Liver (tissue), 9 donors: Measurements from ENCODE around the gene NTN5. TPM values are rescaled to one million over a fixed set of nuclear protein-coding genes. Genes with fewer than 3 reads are reported as not detected.

Source experiments
- DNase-seq: peaks from one replicate; pipeline ENCODE4 v3.0.0-alpha.2; 2017; ENCODE audit warnings: low spot score
- H3K27ac ChIP-seq, 2 donors: one replicate each; pipeline ENCODE4 v1.7.0; 2013; ENCODE audit warnings: inconsistent platforms in 2 of 2, low read length in 2 of 2, control low read depth in 1 of 2, low read depth in 1 of 2, mild to moderate bottlenecking in 1 of 2
- H3K27me3 ChIP-seq, 4 donors: one replicate each; pipeline versions ENCODE4 v1.6.1 to v1.7.0; 2013; ENCODE audit warnings: low read length in 3 of 4, inconsistent platforms in 1 of 4, mild to moderate bottlenecking in 1 of 4, moderate library complexity in 1 of 4; ENCODE audit not compliant: control insufficient read depth in 4 of 4, insufficient read depth in 4 of 4
- H3K36me3 ChIP-seq, 4 donors: one replicate each; pipeline versions ENCODE4 v1.6.1 to v1.7.0; 2013; ENCODE audit warnings: low read length in 3 of 4, mild to moderate bottlenecking in 3 of 4, low read depth in 1 of 4, moderate library complexity in 1 of 4; ENCODE audit not compliant: control insufficient read depth in 4 of 4, insufficient read depth in 3 of 4
- H3K4me1 ChIP-seq, 4 donors: one replicate each; pipeline versions ENCODE4 v1.6.1 to v1.7.0; 2013; ENCODE audit warnings: low read length in 3 of 4, mild to moderate bottlenecking in 3 of 4, moderate library complexity in 1 of 4; ENCODE audit not compliant: control insufficient read depth in 4 of 4, insufficient read depth in 4 of 4
- H3K4me3 ChIP-seq, 3 donors: one replicate each; pipeline versions ENCODE4 v1.6.1 to v1.7.0; 2013; ENCODE audit warnings: low read length in 3 of 3, control low read depth in 1 of 3, low read depth in 1 of 3, mild to moderate bottlenecking in 1 of 3
- H3K9ac ChIP-seq, 2 donors: one replicate each; pipeline ENCODE4 v1.7.0; 2013; ENCODE audit warnings: low read length in 2 of 2, mild to moderate bottlenecking in 2 of 2, moderate library complexity in 2 of 2, control low read depth in 1 of 2, low read depth in 1 of 2
- H3K9me3 ChIP-seq, 4 donors: one replicate each; pipeline versions ENCODE4 v1.6.1 to v1.7.0; 2013; ENCODE audit warnings: low read length in 3 of 4; ENCODE audit not compliant: control insufficient read depth in 4 of 4
- EGR1 ChIP-seq, 2 donors: IDR thresholded peaks; 2 replicates each; pipeline ENCODE4 v1.6.1; 2016 to 2018; ENCODE audit warnings: antibody characterized with exemption in 2 of 2, low read depth in 2 of 2
- FOXA1 ChIP-seq: IDR thresholded peaks from 2 replicates; pipeline ENCODE4 v1.6.1; 2016; ENCODE audit warnings: antibody characterized with exemption
- FOXA2 ChIP-seq: IDR thresholded peaks from 2 replicates; pipeline ENCODE4 v1.6.1; 2016; ENCODE audit warnings: antibody characterized with exemption
- GABPA ChIP-seq, 2 donors: IDR thresholded peaks in 1 of 2; conservative IDR thresholded peaks in 1 of 2; 2 replicates each; pipeline ENCODE4 v1.6.1; 2016; ENCODE audit warnings: antibody characterized with exemption in 2 of 2, mild to moderate bottlenecking in 1 of 2, moderate library complexity in 1 of 2
- JUND ChIP-seq, 2 donors: IDR thresholded peaks; 2 replicates each; pipeline ENCODE4 v1.6.1; 2016; ENCODE audit warnings: antibody characterized with exemption in 2 of 2
- NR2F2 ChIP-seq: IDR thresholded peaks from 2 replicates; pipeline ENCODE4 v1.6.1; 2016; ENCODE audit warnings: antibody characterized with exemption
- RAD21 ChIP-seq, 2 donors: IDR thresholded peaks; 2 replicates each; pipeline ENCODE4 v1.6.1; 2016; ENCODE audit warnings: antibody characterized with exemption in 2 of 2, mild to moderate bottlenecking in 2 of 2
- SP1 ChIP-seq: IDR thresholded peaks from 2 replicates; pipeline ENCODE4 v1.6.1; 2018; ENCODE audit warnings: antibody characterized with exemption, mild to moderate bottlenecking
- TAF1 ChIP-seq: conservative IDR thresholded peaks from 2 replicates; pipeline ENCODE4 v1.6.1; 2016; ENCODE audit warnings: antibody characterized with exemption, mild to moderate bottlenecking
- YY1 ChIP-seq: IDR thresholded peaks from 2 replicates; pipeline ENCODE4 v1.6.1; 2016; ENCODE audit warnings: antibody characterized with exemption, mild to moderate bottlenecking
- ZBTB33 ChIP-seq: IDR thresholded peaks from 2 replicates; pipeline ENCODE4 v1.6.1; 2016; ENCODE audit warnings: antibody characterized with exemption
- WGBS: extraction: QIAGEN DNeasy Blood & Tissue Kit; methylation state at CpG from one replicate; pipeline ENCODE4 v1.1.7; 2013; 5-methylcytosine and 5-hydroxymethylcytosine counted together
- polyA plus RNA-seq, 2 donors: library from polyadenylated mRNA; stranded (reverse) in 1 of 2; unstranded in 1 of 2; fragments of 200-250 nt in 1 of 2; fragments of >200 nt in 1 of 2; fragmentation: Nextera tagmentation in 1 of 2; extraction: Ambion mirVana in 1 of 2; gene quantifications; one replicate each; pipeline versions ENCODE4 v1.2.1 to v1.2.3, GENCODE V29; 2013 to 2015
- total RNA-seq, 2 donors: library from RNA; depleted of rRNA; stranded (reverse); fragments of >200 nt; gene quantifications; one replicate each; pipeline ENCODE4 v1.2.3, GENCODE V29; 2014
- TF ChIP-seq, protein P1 (sequence below): IDR thresholded peaks from 2 replicates; pipeline ENCODE4 v1.6.1; 2016; ENCODE audit warnings: antibody characterized with exemption, mild to moderate bottlenecking
- TF ChIP-seq, protein P2 (sequence below): fragments of 150-350 bp; IDR thresholded peaks from 2 replicates; pipeline ENCODE4 v1.5.1; 2017; ENCODE audit warnings: improper control_type of control experiment, low read depth, low read length; ENCODE audit not compliant: missing input control
- TF ChIP-seq, protein P3 (sequence below): IDR thresholded peaks from 2 replicates; pipeline ENCODE4 v1.6.1; 2016; ENCODE audit warnings: antibody characterized with exemption
- donor health status: healthy.
- donor health status: healthy.
- donor health status: healthy.
- donor health status: healthy.
- donor health status: healthy.

The NTN5 gene, protein sequence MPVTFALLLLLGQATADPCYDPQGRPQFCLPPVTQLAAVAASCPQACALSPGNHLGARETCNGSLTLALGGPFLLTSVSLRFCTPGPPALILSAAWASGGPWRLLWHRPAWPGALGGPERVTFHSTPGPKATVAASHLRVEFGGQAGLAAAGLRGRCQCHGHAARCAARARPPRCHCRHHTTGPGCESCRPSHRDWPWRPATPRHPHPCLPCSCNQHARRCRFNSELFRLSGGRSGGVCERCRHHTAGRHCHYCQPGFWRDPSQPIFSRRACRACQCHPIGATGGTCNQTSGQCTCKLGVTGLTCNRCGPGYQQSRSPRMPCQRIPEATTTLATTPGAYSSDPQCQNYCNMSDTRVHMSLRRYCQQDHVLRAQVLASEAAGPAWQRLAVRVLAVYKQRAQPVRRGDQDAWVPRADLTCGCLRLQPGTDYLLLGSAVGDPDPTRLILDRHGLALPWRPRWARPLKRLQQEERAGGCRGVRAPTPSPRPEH
- total RNA-seq (under 1 TPM in 1 of 2 donors, not detected in 1; 0.08 TPM), polyA plus RNA-seq (under 1 TPM in 1 of 2 donors, not detected in 1; 0.09 TPM)

DNA sequence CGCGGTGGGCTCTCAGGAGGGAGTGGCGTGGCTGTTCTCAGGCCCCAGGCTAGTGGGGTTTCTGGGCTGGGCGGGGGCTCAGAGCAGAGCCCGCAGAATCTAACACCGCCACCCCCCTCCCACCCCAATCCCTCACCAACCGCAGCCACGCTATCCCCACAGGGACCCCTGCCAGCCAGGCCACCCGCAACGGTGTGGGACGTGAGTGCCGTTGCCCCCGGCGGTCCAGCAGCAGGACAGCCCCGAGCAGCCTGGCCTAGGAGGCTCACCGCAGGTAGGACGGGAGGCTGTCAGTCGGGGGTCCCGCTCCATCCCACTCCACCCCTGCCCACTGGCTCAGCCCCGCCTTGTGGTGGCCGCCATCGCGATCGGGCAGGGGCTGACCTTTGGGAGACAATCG is at the start of gene NTN5:
NTN5 (minus strand) TSS at position 24 of the 400 bp plus-strand sequence. CDS start 2,031 bp downstream, outside the sequence.
- Histone ChIP-seq H3K27me3 (no peaks in the 10 kb centered on the region), H3K4me3 (no peak within 1 kb of the TSS), H3K4me1 (peaks cover 0 to 3% (median 0%) of the 10 kb centered on the region in 4 donors), H3K9ac (no peak within 1 kb of the TSS), H3K9me3 (no peaks in the 10 kb centered on the region), H3K27ac (no peak within 1 kb of the TSS), H3K36me3 (no peaks in the 10 kb centered on the region)
- TF ChIP-seq JUND (IDR thresholded peaks at IDR 0.05) (no peak), EGR1 (IDR thresholded peaks at IDR 0.05; ENCODE audit: low read depth in 2 of 2) (no peak), TAF1 (no peak)
- TF ChIP-seq, protein P1, sequence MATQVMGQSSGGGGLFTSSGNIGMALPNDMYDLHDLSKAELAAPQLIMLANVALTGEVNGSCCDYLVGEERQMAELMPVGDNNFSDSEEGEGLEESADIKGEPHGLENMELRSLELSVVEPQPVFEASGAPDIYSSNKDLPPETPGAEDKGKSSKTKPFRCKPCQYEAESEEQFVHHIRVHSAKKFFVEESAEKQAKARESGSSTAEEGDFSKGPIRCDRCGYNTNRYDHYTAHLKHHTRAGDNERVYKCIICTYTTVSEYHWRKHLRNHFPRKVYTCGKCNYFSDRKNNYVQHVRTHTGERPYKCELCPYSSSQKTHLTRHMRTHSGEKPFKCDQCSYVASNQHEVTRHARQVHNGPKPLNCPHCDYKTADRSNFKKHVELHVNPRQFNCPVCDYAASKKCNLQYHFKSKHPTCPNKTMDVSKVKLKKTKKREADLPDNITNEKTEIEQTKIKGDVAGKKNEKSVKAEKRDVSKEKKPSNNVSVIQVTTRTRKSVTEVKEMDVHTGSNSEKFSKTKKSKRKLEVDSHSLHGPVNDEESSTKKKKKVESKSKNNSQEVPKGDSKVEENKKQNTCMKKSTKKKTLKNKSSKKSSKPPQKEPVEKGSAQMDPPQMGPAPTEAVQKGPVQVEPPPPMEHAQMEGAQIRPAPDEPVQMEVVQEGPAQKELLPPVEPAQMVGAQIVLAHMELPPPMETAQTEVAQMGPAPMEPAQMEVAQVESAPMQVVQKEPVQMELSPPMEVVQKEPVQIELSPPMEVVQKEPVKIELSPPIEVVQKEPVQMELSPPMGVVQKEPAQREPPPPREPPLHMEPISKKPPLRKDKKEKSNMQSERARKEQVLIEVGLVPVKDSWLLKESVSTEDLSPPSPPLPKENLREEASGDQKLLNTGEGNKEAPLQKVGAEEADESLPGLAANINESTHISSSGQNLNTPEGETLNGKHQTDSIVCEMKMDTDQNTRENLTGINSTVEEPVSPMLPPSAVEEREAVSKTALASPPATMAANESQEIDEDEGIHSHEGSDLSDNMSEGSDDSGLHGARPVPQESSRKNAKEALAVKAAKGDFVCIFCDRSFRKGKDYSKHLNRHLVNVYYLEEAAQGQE = no peak
- WGBS = 83% methylated on average over 25 of the region's 25 CpGs
- no peak for DNase-seq

- Histone ChIP-seq H3K27me3 (no peaks in the 10 kb centered on the region), H3K4me1 (peaks cover 0 to 10% (median 2%) of the 10 kb centered on the region in 4 donors), H3K36me3 (no peaks in the 10 kb centered on the region), H3K27ac (no peak overlapping the region), H3K9me3 (no peaks in the 10 kb centered on the region), H3K9ac (no peak overlapping the region), H3K4me3 (no peak overlapping the region)
- no peak for TF ChIP-seq JUND (IDR thresholded peaks at IDR 0.05)
- no peak for TF ChIP-seq FOXA1
- TF ChIP-seq, protein P2, sequence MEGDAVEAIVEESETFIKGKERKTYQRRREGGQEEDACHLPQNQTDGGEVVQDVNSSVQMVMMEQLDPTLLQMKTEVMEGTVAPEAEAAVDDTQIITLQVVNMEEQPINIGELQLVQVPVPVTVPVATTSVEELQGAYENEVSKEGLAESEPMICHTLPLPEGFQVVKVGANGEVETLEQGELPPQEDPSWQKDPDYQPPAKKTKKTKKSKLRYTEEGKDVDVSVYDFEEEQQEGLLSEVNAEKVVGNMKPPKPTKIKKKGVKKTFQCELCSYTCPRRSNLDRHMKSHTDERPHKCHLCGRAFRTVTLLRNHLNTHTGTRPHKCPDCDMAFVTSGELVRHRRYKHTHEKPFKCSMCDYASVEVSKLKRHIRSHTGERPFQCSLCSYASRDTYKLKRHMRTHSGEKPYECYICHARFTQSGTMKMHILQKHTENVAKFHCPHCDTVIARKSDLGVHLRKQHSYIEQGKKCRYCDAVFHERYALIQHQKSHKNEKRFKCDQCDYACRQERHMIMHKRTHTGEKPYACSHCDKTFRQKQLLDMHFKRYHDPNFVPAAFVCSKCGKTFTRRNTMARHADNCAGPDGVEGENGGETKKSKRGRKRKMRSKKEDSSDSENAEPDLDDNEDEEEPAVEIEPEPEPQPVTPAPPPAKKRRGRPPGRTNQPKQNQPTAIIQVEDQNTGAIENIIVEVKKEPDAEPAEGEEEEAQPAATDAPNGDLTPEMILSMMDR = no peak
- TF ChIP-seq GABPA (IDR thresholded peaks at IDR 0.05 in 1 of 2, conservative IDR thresholded peaks at IDR 0.05 in 1 of 2) = no peak
- TF ChIP-seq, protein P1 = no peak
- TF ChIP-seq, protein P3, sequence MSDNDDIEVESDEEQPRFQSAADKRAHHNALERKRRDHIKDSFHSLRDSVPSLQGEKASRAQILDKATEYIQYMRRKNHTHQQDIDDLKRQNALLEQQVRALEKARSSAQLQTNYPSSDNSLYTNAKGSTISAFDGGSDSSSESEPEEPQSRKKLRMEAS = no peak
- no peak for TF ChIP-seq EGR1 (IDR thresholded peaks at IDR 0.05; ENCODE audit: low read depth in 2 of 2)
- no peak for TF ChIP-seq TAF1
- TF ChIP-seq NR2F2 = no peak
- TF ChIP-seq YY1 = no peak
- no peak for TF ChIP-seq RAD21 (IDR thresholded peaks at IDR 0.05)
- no peak for TF ChIP-seq FOXA2
- no peak for TF ChIP-seq SP1
- TF ChIP-seq ZBTB33 = no peak
- 85% methylated on average over 11 of the region's 11 CpGs for WGBS
- DNase-seq = no peak
These were observed 49.4 kb upstream of the NTN5 start for GRCh38 chr19:48722196-48722708.
